ENCODE data around the gene DLAT. TPM values are rescaled to one million over a fixed set of nuclear protein-coding genes. Genes with fewer than 3 reads are reported as not detected.

DLAT gene
- total and polyA plus RNA-seq, 8 donors = 1.2 to 36.5 (median 14.3) TPM

DNA sequence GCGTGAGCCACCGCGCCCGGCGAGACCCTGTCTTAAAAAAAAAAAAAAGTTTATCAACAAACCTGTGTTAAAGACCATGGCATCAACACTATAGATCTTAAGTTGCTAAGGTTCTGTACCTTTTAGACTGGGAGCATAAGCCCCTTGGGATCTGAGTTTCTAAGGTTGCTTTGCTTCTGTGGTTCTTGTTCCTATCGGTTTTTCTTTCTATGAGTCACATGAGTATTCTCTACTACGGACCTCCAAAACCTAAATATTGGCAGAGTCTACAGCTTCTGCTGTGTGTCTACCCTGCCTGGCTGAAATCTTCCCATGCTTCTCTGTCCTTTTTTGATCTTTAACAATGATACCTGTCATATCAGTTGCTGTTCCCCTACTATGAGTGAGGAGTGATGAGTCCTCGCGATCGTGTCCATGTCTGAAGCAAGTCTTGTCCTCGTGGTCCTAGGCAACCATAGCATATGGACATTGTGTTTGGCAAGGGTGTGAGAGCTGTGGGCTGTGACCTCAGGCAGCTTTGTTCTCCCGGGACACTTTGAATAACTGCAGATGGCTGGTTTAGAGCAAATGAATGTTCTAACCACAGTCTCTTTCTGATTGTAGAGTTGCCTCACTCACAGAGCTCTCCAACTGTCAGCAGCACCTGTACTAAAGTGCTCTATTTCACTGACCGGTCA is 9.0 kb upstream of the DLAT start:
- no peak for DNase-seq
- WGBS, 5 donors = 60 to 71% (median 69%) methylated on average over 13 of the region's 13 CpGs
- intact Hi-C loops (cut with DNase I; ENCODE audit: low total_unique reads) = no loop called here

DNA sequence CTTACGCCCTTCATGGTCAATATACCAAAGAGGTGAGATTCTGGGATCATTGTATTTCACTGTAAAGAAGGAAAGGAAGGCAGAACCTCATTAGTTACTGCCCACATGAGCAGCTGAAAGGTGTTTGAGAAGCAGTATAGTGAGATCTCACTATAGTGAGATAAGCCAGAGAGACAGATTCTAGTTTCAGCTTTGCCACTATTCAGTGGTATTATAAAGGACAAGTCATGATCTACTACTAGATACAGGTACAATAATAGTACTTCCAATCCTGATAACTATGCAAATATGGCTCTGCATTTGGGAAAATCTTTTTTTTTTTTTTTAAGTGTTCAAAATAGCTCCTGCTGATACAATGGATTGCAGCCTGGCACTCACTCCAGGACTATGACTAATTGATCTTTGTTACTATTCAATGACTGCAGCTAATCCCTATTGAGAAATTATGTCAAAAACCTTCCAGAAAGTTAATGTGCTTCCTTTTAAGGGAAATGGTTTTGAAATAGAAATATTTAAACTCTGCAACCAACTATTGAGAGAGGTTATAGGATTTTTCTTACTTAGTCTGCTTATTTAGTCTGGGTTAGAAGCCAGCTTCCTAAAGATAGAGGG is 8.3 kb upstream of the DLAT start:
- intact Hi-C loops (cut with DNase I; ENCODE audit: low total_unique reads) = no loop called here
- Histone ChIP-seq H3K4me3 (no peak overlapping the region), H3K4me1 (peaks cover 9 to 21% (median 18%) of the 10 kb centered on the region in 4 donors), H3K27ac (peak overlapping the region; percentile 18 to 78 (median 72)), H3K9me3 (no peaks in the 10 kb centered on the region), H3K36me3 (peaks cover 18 to 65% (median 33%) of the 10 kb centered on the region in 4 donors), H3K27me3 (no peaks in the 10 kb centered on the region)
- TF ChIP-seq POLR2AphosphoS5 (IDR thresholded peaks at IDR 0.05) (peak in 1 of 3 donors; percentile 30), EP300 (IDR thresholded peaks at IDR 0.05) (no peak), POLR2A (IDR thresholded peaks at IDR 0.05) (no peak)
- TF ChIP-seq, protein P1, sequence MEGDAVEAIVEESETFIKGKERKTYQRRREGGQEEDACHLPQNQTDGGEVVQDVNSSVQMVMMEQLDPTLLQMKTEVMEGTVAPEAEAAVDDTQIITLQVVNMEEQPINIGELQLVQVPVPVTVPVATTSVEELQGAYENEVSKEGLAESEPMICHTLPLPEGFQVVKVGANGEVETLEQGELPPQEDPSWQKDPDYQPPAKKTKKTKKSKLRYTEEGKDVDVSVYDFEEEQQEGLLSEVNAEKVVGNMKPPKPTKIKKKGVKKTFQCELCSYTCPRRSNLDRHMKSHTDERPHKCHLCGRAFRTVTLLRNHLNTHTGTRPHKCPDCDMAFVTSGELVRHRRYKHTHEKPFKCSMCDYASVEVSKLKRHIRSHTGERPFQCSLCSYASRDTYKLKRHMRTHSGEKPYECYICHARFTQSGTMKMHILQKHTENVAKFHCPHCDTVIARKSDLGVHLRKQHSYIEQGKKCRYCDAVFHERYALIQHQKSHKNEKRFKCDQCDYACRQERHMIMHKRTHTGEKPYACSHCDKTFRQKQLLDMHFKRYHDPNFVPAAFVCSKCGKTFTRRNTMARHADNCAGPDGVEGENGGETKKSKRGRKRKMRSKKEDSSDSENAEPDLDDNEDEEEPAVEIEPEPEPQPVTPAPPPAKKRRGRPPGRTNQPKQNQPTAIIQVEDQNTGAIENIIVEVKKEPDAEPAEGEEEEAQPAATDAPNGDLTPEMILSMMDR (IDR thresholded peaks at IDR 0.05) = no peak
- WGBS, 5 donors = 48 to 68% (median 56%) methylated on average over 1 of the region's 1 CpG
- DNase-seq = no peak

More for the DNA sequence above, 9.0 kb upstream of the DLAT start:
- Histone ChIP-seq H3K4me3 (no peak overlapping the region), H3K36me3 (peaks cover 18 to 59% (median 31%) of the 10 kb centered on the region in 4 donors), H3K4me1 (peaks cover 9 to 21% (median 18%) of the 10 kb centered on the region in 4 donors), H3K9me3 (no peaks in the 10 kb centered on the region), H3K27ac (peak overlapping the region; percentile 18 to 78 (median 72)), H3K27me3 (no peaks in the 10 kb centered on the region)
- TF ChIP-seq, protein P1 (IDR thresholded peaks at IDR 0.05) = no peak
- TF ChIP-seq POLR2AphosphoS5 (IDR thresholded peaks at IDR 0.05) = no peak
- no peak for TF ChIP-seq POLR2A (IDR thresholded peaks at IDR 0.05)
- TF ChIP-seq EP300 (IDR thresholded peaks at IDR 0.05) = no peak

DNA sequence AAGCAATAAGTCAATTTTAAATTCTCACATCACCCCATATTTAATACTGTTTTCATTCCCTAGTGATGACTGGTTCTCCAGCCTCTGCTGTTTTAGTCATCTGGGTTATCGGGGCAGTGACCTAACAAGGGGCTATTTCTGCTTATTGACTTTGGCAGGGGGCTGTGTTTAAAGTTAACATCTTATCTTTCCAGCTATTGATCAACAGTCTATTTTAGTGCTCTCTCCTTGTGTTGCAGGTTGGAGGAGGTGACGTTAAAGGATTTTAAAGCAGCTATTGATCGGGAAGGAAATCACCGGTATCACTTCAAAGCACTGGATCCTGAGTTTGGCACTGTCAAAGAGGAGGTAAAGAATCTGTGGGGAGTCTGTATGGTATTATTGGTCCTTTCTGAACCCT is 7.7 kb upstream of the DLAT start:
- Histone ChIP-seq H3K4me3 (no peak overlapping the region), H3K27ac (peak overlapping the region in 4 of 5 donors; percentile 56 to 78 (median 72)), H3K27me3 (no peaks in the 10 kb centered on the region), H3K9me3 (no peaks in the 10 kb centered on the region), H3K4me1 (peaks cover 9 to 26% (median 20%) of the 10 kb centered on the region in 4 donors), H3K36me3 (peaks cover 18 to 65% (median 33%) of the 10 kb centered on the region in 4 donors)
- DNase-seq = no peak
- 21 to 53% (median 41%) methylated on average over 4 of the region's 4 CpGs for WGBS, 5 donors
- TF ChIP-seq POLR2A (IDR thresholded peaks at IDR 0.05) (no peak), POLR2AphosphoS5 (IDR thresholded peaks at IDR 0.05) (peak in 1 of 3 donors; percentile 17), EP300 (IDR thresholded peaks at IDR 0.05) (no peak)
- TF ChIP-seq, protein P1 (IDR thresholded peaks at IDR 0.05) = no peak
- intact Hi-C loops (cut with DNase I; ENCODE audit: low total_unique reads) = no loop called here

DNA sequence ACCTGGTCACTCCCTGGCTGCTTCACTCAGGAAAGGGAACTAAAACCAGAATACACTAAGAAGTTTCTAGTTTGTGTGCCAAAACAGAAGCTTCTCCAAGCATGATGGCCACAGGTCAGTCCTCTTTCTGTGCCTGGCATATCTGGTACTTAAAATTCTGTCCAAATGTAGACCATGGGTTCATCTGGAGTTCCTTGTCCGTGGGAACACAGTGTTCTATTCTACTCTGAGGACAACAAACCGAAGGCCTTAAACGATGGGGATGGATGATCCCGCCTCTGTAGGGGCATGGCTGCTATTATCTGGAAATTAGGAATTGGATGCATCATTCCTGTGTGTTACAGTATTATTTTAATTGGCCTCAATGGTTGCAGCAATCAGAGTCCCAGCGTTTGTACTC is 6.1 kb upstream of the DLAT start:
- Histone ChIP-seq H3K9me3 (no peaks in the 10 kb centered on the region), H3K27me3 (no peaks in the 10 kb centered on the region), H3K4me1 (peaks cover 11 to 40% (median 30%) of the 10 kb centered on the region in 4 donors), H3K36me3 (peaks cover 18 to 57% (median 33%) of the 10 kb centered on the region in 4 donors), H3K27ac (peak overlapping the region in 1 of 5 donors; percentile 6), H3K4me3 (no peak overlapping the region)
- intact Hi-C loops (cut with DNase I; ENCODE audit: low total_unique reads) = no loop called here
- no peak for DNase-seq
- WGBS, 5 donors = 89 to 98% (median 93%) methylated on average over 5 of the region's 5 CpGs
- no peak for TF ChIP-seq POLR2A (IDR thresholded peaks at IDR 0.05)
- TF ChIP-seq, protein P1 (IDR thresholded peaks at IDR 0.05) = no peak
- no peak for TF ChIP-seq EP300 (IDR thresholded peaks at IDR 0.05)
- TF ChIP-seq POLR2AphosphoS5 (IDR thresholded peaks at IDR 0.05) = no peak
